ENCODE results near the gene CCPG1.

The CCPG1 gene

GRCh38 chr15:55383687-55384086 is 24.5 kb downstream of the CCPG1 start:
- DNase-seq = no peak

DNA sequence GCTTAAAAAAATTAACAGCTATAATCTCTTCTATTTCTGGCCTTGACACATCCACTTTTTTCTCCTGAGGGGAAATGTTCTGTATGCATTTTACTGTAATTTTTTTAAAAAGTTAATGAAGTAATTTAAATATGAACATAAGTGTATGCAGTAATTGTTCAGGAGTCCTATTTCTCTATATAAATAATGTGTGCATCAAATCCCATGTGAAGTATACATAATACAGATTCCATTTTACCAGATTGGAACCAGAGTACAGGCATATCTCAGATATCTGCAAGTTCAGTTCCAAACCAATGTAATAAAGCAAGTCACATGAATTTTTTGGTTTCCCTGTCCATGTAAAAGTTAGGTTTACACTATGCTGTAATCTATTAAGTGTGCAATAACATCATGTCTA is 26.6 kb downstream of the CCPG1 start:
- no peak for DNase-seq

GRCh38 chr15:55379095-55379494 is 29.1 kb downstream of the CCPG1 start:
- no peak for DNase-seq

DNA sequence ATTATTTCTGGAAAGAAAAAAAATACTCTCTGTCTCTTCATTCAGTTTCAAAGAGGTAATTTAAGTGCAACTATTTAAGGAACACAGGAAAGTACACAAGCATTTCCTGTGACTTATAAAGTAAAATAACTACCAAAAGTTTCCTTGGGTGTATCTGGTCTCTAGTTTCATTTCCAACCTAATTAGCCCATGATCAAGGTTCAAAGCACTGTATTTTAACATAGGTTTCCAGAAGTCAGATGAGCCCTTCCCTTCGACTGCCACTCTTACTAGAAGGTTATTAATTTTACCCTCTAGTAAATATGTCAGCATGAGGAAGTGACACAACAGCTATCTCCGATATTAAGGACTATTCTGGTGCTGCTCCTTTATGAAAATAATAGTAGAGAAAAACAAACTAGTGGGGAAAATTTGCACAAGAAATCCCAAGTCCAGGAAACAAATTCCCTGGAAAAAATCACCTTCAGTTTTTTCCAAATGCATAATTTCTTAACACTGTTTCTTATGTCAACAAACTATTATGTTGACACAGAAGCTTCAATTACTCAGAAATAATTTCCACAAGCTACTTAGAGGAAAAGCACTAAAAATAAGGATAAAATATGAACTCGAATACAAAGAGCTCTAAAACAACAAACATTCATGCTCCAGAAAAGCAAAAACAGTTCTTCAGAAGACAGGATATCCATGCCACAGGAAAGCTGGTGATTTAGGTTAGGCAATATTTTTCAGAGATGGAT is 35.3 kb downstream of the CCPG1 start:
- no peak for DNase-seq

DNA sequence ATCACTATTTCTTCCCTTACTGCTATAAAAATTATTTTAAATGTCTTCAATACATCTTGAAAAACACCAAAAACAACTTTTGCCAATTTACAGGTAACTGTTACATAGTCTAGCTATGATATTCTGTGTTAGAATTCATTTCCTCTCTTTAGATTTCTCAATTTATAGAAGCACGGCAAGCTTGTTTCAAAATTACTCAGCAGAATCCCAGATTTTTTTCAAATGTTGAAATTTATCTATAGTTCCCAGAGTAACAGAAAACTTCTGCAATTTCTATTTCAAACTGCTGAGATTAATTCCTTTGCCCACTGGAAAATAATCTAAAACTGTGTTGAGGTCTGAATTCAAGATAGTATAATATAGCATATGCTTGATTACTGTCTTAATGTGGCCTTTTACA is 41.2 kb downstream of the CCPG1 start:
- DNase-seq = no peak

- no peak for DNase-seq
Measured at GRCh38 chr15:55362641-55363040, 45.5 kb downstream of the CCPG1 start.

DNA sequence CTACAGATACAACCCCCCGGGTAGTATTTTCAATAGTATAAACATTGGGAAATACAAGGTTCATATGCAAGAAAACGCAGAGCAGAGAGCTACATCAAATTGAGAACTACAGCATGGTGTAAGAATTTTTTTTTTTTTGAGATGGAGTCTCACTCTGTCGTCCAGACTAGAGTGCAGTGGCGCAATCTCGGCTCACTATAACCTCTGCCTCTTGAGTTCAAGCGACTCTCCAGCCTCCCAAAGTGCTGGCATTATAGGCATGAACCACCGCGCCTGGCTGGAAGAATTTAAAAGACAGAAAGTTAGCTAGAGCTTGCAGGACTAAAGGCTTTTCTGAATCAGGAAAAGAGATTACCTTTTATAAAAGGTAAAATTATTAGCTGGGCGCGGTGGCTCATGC is 47.1 kb downstream of the CCPG1 start:
- no peak for DNase-seq

- DNase-seq = no peak
Measured at GRCh38 chr15:55360256-55360655, 47.9 kb downstream of the CCPG1 start.

- DNase-seq = no peak
Measured at GRCh38 chr15:55358471-55358870, 49.7 kb downstream of the CCPG1 start.

DNA sequence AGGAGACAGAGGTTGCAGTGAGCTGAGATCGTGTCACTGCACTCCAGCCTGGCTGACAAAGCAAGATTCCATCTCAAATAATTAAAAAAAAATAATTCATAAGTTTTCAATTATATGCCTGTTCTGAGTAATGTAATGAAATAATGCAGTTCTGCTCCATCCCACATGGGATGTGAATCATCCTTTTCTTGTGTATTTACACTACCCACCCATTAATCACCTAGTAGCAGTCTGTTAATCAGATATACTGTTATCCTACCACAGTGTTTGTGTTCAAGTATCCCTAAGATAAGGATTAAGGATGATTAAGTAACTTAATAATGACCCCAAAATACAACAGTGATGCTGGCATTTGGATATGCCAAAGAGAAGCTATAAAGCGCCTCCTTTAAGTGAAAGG is 50.4 kb downstream of the CCPG1 start:
- no peak for DNase-seq

- no peak for DNase-seq
Measured at GRCh38 chr15:55356985-55357585, 51.1 kb downstream of the CCPG1 start.

DNA sequence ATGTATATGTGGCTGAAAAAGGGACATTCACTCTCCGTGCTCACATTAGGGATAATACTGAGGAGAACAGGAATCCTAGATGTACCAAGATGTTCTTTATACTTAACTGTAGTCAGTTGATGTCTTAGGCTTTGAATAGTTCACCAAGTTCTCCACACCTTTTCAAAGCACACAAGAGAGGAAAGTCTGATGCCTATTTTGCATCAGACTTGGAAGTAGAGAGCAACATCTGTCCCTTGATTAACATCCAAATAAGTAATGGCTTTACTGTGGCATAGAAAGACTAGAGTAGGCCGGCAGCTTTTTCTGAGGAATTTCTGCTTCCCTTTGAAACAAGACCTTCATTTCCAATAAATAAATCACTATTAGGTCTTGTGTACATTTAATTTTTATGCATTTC is 55.1 kb downstream of the CCPG1 start:
- no peak for DNase-seq

- DNase-seq = no peak
Measured at GRCh38 chr15:55349282-55349681, 58.9 kb downstream of the CCPG1 start.

DNA sequence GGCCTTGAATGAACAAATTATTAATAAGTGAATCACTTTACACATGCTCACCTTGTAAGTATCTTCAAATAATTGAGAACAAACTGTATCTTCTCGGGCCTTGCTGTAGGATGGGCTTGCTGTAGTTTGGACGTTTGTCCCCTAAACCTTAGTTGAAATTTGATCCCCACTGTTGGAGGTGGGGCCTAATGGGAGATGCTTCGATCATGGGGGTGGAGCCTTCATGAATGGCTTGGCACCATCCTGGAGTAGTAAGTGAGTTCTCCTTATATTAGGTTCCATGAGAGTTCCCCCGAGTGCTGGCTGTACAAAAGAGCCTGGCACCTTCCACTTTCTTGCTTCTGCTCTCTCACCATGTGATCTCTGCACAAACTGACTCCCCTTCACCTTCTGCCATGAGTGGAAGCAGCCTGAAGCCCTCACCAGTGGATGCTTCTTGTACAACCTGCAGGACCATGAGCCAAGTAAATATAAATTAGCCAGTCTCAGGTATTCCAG is 59.8 kb downstream of the CCPG1 start:
- DNase-seq = no peak

- DNase-seq = no peak
Measured at GRCh38 chr15:55344206-55344605, 64.0 kb downstream of the CCPG1 start.

DNA sequence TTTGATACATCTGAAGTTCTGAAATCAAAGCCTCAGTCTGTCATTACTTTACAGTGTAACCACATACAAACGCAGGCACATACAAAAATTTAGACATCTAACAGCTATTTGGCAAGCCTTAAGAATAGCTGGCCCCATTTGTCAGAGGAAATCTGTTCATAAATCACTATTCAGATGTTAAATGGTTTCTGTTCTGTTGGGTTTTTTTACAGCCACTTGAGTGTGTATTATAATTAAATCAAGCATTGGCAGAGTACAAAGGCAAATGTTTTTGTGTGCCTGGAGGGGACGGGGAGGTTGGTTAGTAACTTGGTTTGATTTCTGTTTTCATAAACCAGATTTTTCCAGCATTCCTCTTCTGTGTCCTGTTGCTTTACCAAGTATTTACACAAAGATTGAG is 65.0 kb downstream of the CCPG1 start:
- no peak for DNase-seq

DNA sequence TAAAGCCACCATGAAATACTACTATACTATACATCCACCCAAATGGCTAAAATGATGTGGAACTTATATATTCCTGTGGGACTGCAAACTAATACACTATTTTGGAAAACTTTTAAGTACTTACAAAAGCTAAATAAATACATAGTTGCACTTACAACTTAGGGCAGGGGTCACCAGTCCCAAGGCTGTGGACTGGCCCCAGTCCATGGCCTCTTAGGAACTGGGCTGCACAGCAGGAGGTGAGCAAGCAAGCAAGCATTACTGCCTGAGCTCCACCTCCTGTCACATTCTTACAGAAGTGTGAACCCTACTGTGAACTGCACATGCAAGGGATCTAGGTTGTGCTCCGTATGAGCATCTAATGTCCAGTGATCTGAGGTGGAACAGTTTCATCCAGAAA is 71.0 kb downstream of the CCPG1 start:
- no peak for DNase-seq

DNA sequence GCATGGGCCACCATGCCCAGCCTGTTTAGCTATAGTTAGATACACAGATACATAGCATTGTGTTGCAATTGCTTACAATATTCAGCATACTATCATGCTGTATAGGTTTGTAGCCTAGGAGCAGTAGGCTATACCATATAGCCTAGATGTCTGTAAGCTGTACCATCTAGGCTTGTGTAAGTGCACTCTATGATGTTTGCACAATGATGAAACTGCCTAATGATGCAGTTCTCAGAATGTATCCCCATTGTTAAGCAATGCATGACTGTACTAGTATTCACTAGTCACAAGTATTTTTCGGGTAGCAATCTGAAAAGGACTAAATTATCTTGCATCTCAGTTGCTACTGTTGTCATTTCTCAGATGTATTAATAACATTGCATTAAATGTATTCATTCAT is 73.2 kb downstream of the CCPG1 start:
- no peak for DNase-seq

GRCh38 chr15:55334371-55334770 is 73.8 kb downstream of the CCPG1 start:
- no peak for DNase-seq

DNA sequence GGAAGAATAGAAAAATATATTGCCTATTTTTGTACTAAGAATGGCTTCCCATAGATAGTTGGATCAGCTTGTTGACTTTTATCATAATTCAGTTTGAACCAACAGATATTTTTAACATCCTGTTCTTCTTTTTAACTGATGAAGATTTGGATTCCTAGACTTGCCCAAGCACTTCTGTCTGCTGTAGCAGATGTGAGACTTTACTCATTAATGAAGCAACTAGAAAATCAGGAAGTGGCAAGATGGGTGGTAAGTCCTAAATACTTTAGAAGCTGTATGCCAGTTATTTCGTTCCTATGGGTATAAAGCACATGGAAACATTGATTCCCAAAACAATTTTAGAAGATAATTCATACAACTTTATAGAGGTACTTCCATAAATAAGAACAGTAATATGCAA is 80.8 kb downstream of the CCPG1 start:
- no peak for DNase-seq

- no peak for DNase-seq
Measured at GRCh38 chr15:55322467-55322866, 85.7 kb downstream of the CCPG1 start.

GRCh38 chr15:55320963-55321362 is 87.2 kb downstream of the CCPG1 start:
- DNase-seq = no peak

GRCh38 chr15:55320238-55320550 is 88.0 kb downstream of the CCPG1 start:
- DNase-seq = no peak

DNA sequence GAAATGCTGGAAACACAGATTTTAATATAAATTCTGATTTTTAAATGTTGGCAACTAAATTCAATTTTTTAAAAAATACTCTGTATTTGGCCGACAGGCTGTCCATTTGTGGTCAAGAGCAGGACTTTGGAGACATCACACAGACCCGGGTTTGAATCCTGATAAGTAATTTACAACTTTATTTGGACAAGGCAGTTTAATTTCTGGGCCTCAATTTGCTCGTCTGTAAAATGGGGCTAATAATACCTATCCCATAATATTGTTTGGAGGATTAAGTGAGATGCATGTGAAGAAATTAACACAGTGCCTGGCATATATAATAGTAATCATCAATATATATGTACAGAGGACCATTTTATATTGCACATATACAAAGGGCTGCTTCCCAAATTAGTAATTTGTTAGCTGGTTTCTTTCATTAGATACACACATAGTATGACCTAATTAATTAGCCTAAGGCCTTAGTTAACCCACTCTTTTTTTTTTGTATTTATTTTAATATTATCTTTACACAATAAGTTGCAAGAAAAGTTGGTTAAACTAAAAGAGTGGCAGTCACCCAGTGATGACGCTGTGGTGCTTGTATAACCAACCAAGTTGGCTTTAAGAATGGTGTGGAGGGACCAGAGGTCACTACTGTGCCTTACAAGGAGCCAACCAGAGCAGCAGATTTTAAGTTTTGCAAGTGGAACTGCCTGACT is 88.5 kb downstream of the CCPG1 start:
- DNase-seq = no peak

All from COR-L47 (cell line).